H1 (cell line): ENCODE measurements around the gene OXLD1. TPM values are rescaled to one million over a fixed set of nuclear protein-coding genes. Genes with fewer than 3 reads are reported as not detected.

Experiments used
- NANOG ChIP-seq: IDR thresholded peaks from 2 replicates; pipeline ENCODE4 v1.6.1; 2011; ENCODE audit warnings: low read length, low read depth, mild to moderate bottlenecking, inconsistent platforms; ENCODE audit not compliant: insufficient read depth, poor library complexity, severe bottlenecking
- POLR2AphosphoS5 ChIP-seq: IDR thresholded peaks from 2 replicates; pipeline ENCODE4 v1.6.1; 2011; ENCODE audit warnings: low read depth, low read length
- RNF2 ChIP-seq: fragments of 200-900, 300-1000 bp; sonication (generic); IDR thresholded peaks from 2 replicates; pipeline ENCODE4 v1.7.1; 2016; ENCODE audit warnings: borderline replicate concordance, low read depth, mild to moderate bottlenecking, antibody characterized with exemption, low read length; ENCODE audit not compliant: poor library complexity, severe bottlenecking; ENCODE audit errors: missing control alignments
- polyA plus RNA-seq, 7 experiments: library from polyadenylated mRNA; depleted of rRNA in 3 of 7; stranded (reverse) in 5 of 7; unstranded in 2 of 7; fragments of >200 nt in 5 of 7; fragments of 200-250 nt in 2 of 7; gene quantifications; 1 replicate in 5 of 7; 2 replicates in 1 of 7; 4 replicates in 1 of 7; pipeline versions ENCODE4 v1.2.1 to v1.2.3, GENCODE V29; 2011 to 2013; ENCODE audit warnings: missing spikeins in 2 of 7, mixed read lengths in 2 of 7
- total RNA-seq: library from RNA; stranded (reverse); fragmentation: NEBNext Ultra II Directional; extraction: Animal tissue kit (Norgen Biotek cat#: 25700); gene quantifications from 2 replicates; pipeline ENCODE4 v1.2.1, GENCODE V29; 2021
- TF ChIP-seq, protein P1 (sequence below): IDR thresholded peaks from 2 replicates; pipeline ENCODE4 v1.6.1; 2012; ENCODE audit warnings: inconsistent platforms
- TF ChIP-seq, protein P2 (sequence below), 3 experiments: IDR thresholded peaks; 1 replicate in 2 of 3; 2 replicates in 1 of 3; pipeline versions ENCODE4 v1.5.1 to v1.6.1; 2011; ENCODE audit warnings: low read length in 3 of 3, mild to moderate bottlenecking in 3 of 3, inconsistent platforms in 2 of 3, low read depth in 1 of 3, moderate library complexity in 1 of 3; ENCODE audit not compliant: insufficient read depth in 1 of 3; ENCODE audit errors: control extremely low read depth in 1 of 3

The OXLD1 gene
- total and polyA plus RNA-seq, 2 of the 8 experiments (the other 6 are each of a cell fraction or from before 2014, with no cell fraction given) = 41.5 to 61.9 TPM

DNA sequence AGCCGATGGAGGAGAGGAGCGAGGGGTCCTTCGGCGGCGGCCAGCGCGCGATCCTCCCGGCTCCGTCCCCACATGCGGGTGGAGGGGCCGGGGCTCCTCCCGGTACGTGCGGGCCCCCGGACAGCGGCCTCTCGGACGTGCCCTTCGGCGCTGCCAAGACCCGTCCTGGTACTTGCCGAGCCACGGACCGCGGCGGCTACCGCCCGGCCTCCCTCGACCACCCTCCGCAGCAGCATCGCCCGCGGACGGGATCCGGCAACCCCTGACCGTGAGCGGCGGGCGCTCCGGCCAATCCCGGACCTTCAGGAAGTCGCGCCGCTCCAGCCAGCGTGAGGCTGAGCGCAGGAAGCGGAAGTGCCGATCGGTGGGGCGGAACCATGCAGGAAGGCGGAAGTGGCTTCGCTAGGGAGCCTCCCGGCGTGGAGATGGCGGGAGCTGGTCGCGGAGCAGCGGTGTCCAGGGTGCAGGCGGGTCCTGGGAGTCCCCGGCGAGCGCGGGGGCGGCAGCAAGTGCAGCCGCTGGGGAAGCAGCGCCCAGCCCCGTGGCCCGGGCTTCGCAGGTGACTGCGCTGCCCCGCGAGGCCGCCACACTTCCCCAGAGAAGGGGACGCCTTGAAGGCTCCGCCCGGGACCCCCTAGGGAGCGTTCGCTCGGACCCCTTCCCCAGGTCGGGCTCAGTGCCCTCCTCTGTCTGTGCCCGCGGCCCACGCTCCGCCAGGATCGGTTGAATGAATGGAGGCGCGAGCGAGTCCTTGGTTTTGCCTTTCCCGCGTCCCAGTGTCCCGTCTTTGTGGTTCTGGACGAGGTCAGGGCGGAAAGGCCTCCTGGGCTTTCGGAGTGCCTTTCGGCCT is at the start of gene OXLD1, which contains the start of gene CCDC137 (continued):
- TF ChIP-seq NANOG (peak; percentile 80), POLR2AphosphoS5 (peak; percentile 96), RNF2 (no peak)
- TF ChIP-seq, protein P1, sequence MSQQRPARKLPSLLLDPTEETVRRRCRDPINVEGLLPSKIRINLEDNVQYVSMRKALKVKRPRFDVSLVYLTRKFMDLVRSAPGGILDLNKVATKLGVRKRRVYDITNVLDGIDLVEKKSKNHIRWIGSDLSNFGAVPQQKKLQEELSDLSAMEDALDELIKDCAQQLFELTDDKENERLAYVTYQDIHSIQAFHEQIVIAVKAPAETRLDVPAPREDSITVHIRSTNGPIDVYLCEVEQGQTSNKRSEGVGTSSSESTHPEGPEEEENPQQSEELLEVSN = peak; percentile 74; the same call in 1 of the 2 replicates
- TF ChIP-seq, protein P2, sequence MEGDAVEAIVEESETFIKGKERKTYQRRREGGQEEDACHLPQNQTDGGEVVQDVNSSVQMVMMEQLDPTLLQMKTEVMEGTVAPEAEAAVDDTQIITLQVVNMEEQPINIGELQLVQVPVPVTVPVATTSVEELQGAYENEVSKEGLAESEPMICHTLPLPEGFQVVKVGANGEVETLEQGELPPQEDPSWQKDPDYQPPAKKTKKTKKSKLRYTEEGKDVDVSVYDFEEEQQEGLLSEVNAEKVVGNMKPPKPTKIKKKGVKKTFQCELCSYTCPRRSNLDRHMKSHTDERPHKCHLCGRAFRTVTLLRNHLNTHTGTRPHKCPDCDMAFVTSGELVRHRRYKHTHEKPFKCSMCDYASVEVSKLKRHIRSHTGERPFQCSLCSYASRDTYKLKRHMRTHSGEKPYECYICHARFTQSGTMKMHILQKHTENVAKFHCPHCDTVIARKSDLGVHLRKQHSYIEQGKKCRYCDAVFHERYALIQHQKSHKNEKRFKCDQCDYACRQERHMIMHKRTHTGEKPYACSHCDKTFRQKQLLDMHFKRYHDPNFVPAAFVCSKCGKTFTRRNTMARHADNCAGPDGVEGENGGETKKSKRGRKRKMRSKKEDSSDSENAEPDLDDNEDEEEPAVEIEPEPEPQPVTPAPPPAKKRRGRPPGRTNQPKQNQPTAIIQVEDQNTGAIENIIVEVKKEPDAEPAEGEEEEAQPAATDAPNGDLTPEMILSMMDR (IDR thresholded peaks at IDR 0.05; ENCODE audit: control extremely low read depth in 1 of 3, insufficient read depth in 1 of 3, low read depth in 1 of 3, low read length in 3 of 3) = no peak
